ENCODE results near the gene CACNB2. TPM values are rescaled to one million over a fixed set of nuclear protein-coding genes. Genes with fewer than 3 reads are reported as not detected.

Gene CACNB2
- total RNA-seq, 2 donors from 2014 or later = 1.9 to 4.6 TPM

GRCh38 chr10:18424200-18424599, 284.0 kb downstream of the CACNB2 start:
- H3K4me3 ChIP-seq (ENCODE audit: low read length) = no peak overlapping the region
- no peaks in the 10 kb centered on the region for H3K9me3 Mint-ChIP-seq
- no peak overlapping the region for H3K27ac ChIP-seq (ENCODE audit: low read depth, low read length)
- no peak overlapping the region for H3K9ac ChIP-seq (ENCODE audit: extremely low read depth, low read length, poor library complexity, severe bottlenecking)
- no peaks in the 10 kb centered on the region for H3K9me3 ChIP-seq (ENCODE audit: control insufficient read depth, low read length)
- no peaks in the 10 kb centered on the region for H3K4me1 ChIP-seq (ENCODE audit: control insufficient read depth, insufficient read depth, low read length)
- no peak for TF ChIP-seq CTCF (conservative IDR thresholded peaks at IDR 0.05)
- no peaks in the 10 kb centered on the region for H3K36me3 Mint-ChIP-seq (ENCODE audit: low read depth)
- H3K27me3 Mint-ChIP-seq (ENCODE audit: insufficient read depth) = no peaks in the 10 kb centered on the region
- H3K4me1 Mint-ChIP-seq = no peaks in the 10 kb centered on the region
- WGBS, 2 experiments (ENCODE audit: insufficient coverage in 1 of 2, insufficient read length in 1 of 2) = 57 to 67% methylated on average over 8 of the region's 8 CpGs
- H3K36me3 ChIP-seq (ENCODE audit: control insufficient read depth, insufficient read depth, low read length) = no peaks in the 10 kb centered on the region
- no peak overlapping the region for H3K27ac Mint-ChIP-seq
- peak; percentile 73 for DNase-seq
- no peaks in the 10 kb centered on the region for H3K27me3 ChIP-seq (ENCODE audit: control insufficient read depth, insufficient read depth, low read length, poor library complexity, severe bottlenecking)
- no peak overlapping the region for H3K4me3 Mint-ChIP-seq

- no peak overlapping the region for H3K4me3 Mint-ChIP-seq
- H3K9me3 Mint-ChIP-seq = no peaks in the 10 kb centered on the region
- no peaks in the 10 kb centered on the region for H3K36me3 Mint-ChIP-seq (ENCODE audit: low read depth)
- H3K27me3 Mint-ChIP-seq (ENCODE audit: insufficient read depth) = no peaks in the 10 kb centered on the region
- H3K4me1 ChIP-seq (ENCODE audit: control insufficient read depth, insufficient read depth, low read length) = no peaks in the 10 kb centered on the region
- no peaks in the 10 kb centered on the region for H3K27me3 ChIP-seq (ENCODE audit: control insufficient read depth, insufficient read depth, low read length, poor library complexity, severe bottlenecking)
- H3K27ac Mint-ChIP-seq = no peak overlapping the region
- H3K36me3 ChIP-seq (ENCODE audit: control insufficient read depth, insufficient read depth, low read length) = no peaks in the 10 kb centered on the region
- no peak overlapping the region for H3K27ac ChIP-seq (ENCODE audit: low read depth, low read length)
- WGBS, 2 experiments (ENCODE audit: insufficient coverage in 1 of 2, insufficient read length in 1 of 2) = 86 to 90% methylated on average over 2 to 3 of the region's 3 CpGs
- H3K4me1 Mint-ChIP-seq = no peaks in the 10 kb centered on the region
- no peak for DNase-seq
- no peaks in the 10 kb centered on the region for H3K9me3 ChIP-seq (ENCODE audit: control insufficient read depth, low read length)
- H3K4me3 ChIP-seq (ENCODE audit: low read length) = no peak overlapping the region
- no peak overlapping the region for H3K9ac ChIP-seq (ENCODE audit: extremely low read depth, low read length, poor library complexity, severe bottlenecking)
- TF ChIP-seq CTCF (conservative IDR thresholded peaks at IDR 0.05) = no peak
Measured at GRCh38 chr10:18429335-18429734, 289.1 kb downstream of the CACNB2 start.

GRCh38 chr10:18436902-18437301, 296.7 kb downstream of the CACNB2 start:
- no peaks in the 10 kb centered on the region for H3K36me3 Mint-ChIP-seq (ENCODE audit: low read depth)
- TF ChIP-seq CTCF (conservative IDR thresholded peaks at IDR 0.05) = no peak
- H3K9ac ChIP-seq (ENCODE audit: extremely low read depth, low read length, poor library complexity, severe bottlenecking) = no peak overlapping the region
- no peaks in the 10 kb centered on the region for H3K36me3 ChIP-seq (ENCODE audit: control insufficient read depth, insufficient read depth, low read length)
- H3K4me1 ChIP-seq (ENCODE audit: control insufficient read depth, insufficient read depth, low read length) = no peaks in the 10 kb centered on the region
- no peaks in the 10 kb centered on the region for H3K4me1 Mint-ChIP-seq
- no peak for DNase-seq
- H3K9me3 Mint-ChIP-seq = no peaks in the 10 kb centered on the region
- 100% methylated on average over 1 of the region's 1 CpG; no CpG with 5 or more reads in 1 of the 2 experiments for WGBS, 2 experiments (ENCODE audit: insufficient coverage in 1 of 2, insufficient read length in 1 of 2)
- no peaks in the 10 kb centered on the region for H3K27me3 ChIP-seq (ENCODE audit: control insufficient read depth, insufficient read depth, low read length, poor library complexity, severe bottlenecking)
- no peak overlapping the region for H3K27ac ChIP-seq (ENCODE audit: low read depth, low read length)
- no peaks in the 10 kb centered on the region for H3K9me3 ChIP-seq (ENCODE audit: control insufficient read depth, low read length)
- H3K4me3 Mint-ChIP-seq = no peak overlapping the region
- no peak overlapping the region for H3K27ac Mint-ChIP-seq
- no peaks in the 10 kb centered on the region for H3K27me3 Mint-ChIP-seq (ENCODE audit: insufficient read depth)
- H3K4me3 ChIP-seq (ENCODE audit: low read length) = no peak overlapping the region

Measured in endodermal cell (in vitro differentiated cells).